K562 (cell line): ENCODE data around the gene GFRA4. TPM values are rescaled to one million over a fixed set of nuclear protein-coding genes. Genes with fewer than 3 reads are reported as not detected.

Experiments used
- ATAC-seq: fragments of 200-7000 bp; cut with Tn5 transposase; 3 replicates; pipeline ENCODE4 v1.9.1; 2020; ENCODE audit warnings: moderate library complexity
- BruUV-seq: library from RNA; stranded (reverse); fragments of 400-500 nt; replicated peaks from 2 replicates; lab custom pipeline; 2021; lab: Mats Ljungman, UMichigan
- CTCF ChIA-PET: fragments of 300-600 bp; formaldehyde crosslinking; extraction: SDS; loops from one replicate; lab custom pipeline; 2021; ENCODE audit warnings: low intra/inter-chr PET ratio; lab: Yijun Ruan, JAX
- POLR2A ChIA-PET: fragments of 300-600, 350-650 bp; sonication (Branson Sonifier 250); formaldehyde crosslinking; extraction: SDS; loops from one replicate; lab custom pipeline; 2021; ENCODE audit warnings: antibody characterized with exemption, inconsistent platforms; lab: Yijun Ruan, JAX
- DNase-seq, 4 experiments: peaks; one replicate each; pipeline versions ENCODE4 v3.0.0 to v3.0.0-alpha.2; 2011 to 2018; ENCODE audit warnings: low spot score in 3 of 4, mixed read lengths in 3 of 4; ENCODE audit errors: extremely low read depth in 1 of 4
- FAIRE-seq: peaks from 2 replicates; lab custom pipeline; 2011; peaks lifted over from hg19 to GRCh38; lab: Jason Lieb, UNC
- H2AFZ ChIP-seq: 2 replicates; pipeline ENCODE4 v1.6.0; 2011; ENCODE audit warnings: low read depth, low read length, control low read depth, inconsistent platforms
- H3K27ac ChIP-seq: fragments of 200-600 bp; 3 replicates; pipeline ENCODE4 v1.8.0; 2011; ENCODE audit warnings: low read depth, mild to moderate bottlenecking, control low read depth, inconsistent platforms, low read length, moderate library complexity, mixed read lengths; ENCODE audit errors: extremely low read depth
- H3K27me3 ChIP-seq, 2 experiments: fragments of 300-600 bp in 1 of 2; 2 replicates in 1 of 2; 3 replicates in 1 of 2; pipeline versions ENCODE4 v1.6.0 to v1.8.0; 2011; ENCODE audit warnings: inconsistent platforms in 2 of 2, low read length in 2 of 2, mild to moderate bottlenecking in 1 of 2, mixed read lengths in 1 of 2, moderate library complexity in 1 of 2; ENCODE audit not compliant: control insufficient read depth in 2 of 2, insufficient read depth in 2 of 2
- H3K36me3 ChIP-seq: fragments of 300-600 bp; 3 replicates; pipeline ENCODE4 v1.8.0; 2011; ENCODE audit warnings: mild to moderate bottlenecking, low read length, inconsistent platforms; ENCODE audit not compliant: control insufficient read depth, insufficient read depth
- H3K4me1 ChIP-seq, 2 experiments: fragments of 200-600 bp in 1 of 2; replicated peaks in 1 of 2; 2 replicates in 1 of 2; 3 replicates in 1 of 2; pipeline versions ENCODE4 v1.5.1 to v1.8.0; 2011; ENCODE audit warnings: inconsistent platforms in 2 of 2, low read length in 2 of 2, mild to moderate bottlenecking in 1 of 2, mixed read lengths in 1 of 2, moderate library complexity in 1 of 2; ENCODE audit not compliant: control insufficient read depth in 2 of 2, insufficient read depth in 2 of 2
- H3K4me2 ChIP-seq: 2 replicates; pipeline ENCODE4 v1.6.1; 2011; ENCODE audit warnings: low read length, control low read depth, inconsistent platforms, mixed read lengths; ENCODE audit not compliant: insufficient read depth
- H3K4me3 ChIP-seq: fragments of 200-600 bp; sonication (generic), shearing (Covaris generic); 2 replicates; pipeline ENCODE4 v1.5.1; 2016; ENCODE audit warnings: control low read depth, inconsistent platforms
- H3K79me2 ChIP-seq: fragments of 200-600 bp; 3 replicates; pipeline ENCODE4 v1.8.0; 2011; ENCODE audit warnings: low read length, inconsistent platforms; ENCODE audit not compliant: control insufficient read depth, insufficient read depth
- H3K9ac ChIP-seq, 2 experiments: 2 replicates each; pipeline versions ENCODE4 v1.6.0 to v1.6.1; 2011; ENCODE audit warnings: low read depth in 2 of 2, low read length in 2 of 2, control low read depth in 1 of 2, inconsistent platforms in 1 of 2, mild to moderate bottlenecking in 1 of 2, mixed read lengths in 1 of 2; ENCODE audit not compliant: insufficient read depth in 1 of 2
- H3K9me1 ChIP-seq: one replicate; pipeline ENCODE4 v1.6.0; 2011; ENCODE audit warnings: inconsistent platforms, mild to moderate bottlenecking, low read length, moderate library complexity; ENCODE audit not compliant: control insufficient read depth, insufficient read depth
- H3K9me3 ChIP-seq: replicated peaks from 2 replicates; pipeline ENCODE4 v1.5.1; 2011; ENCODE audit warnings: low read depth, low read length, inconsistent platforms; ENCODE audit not compliant: control insufficient read depth, insufficient read depth
- H4K20me1 ChIP-seq: replicated peaks from 2 replicates; pipeline ENCODE4 v1.6.1; 2011; ENCODE audit warnings: low read length, inconsistent platforms, mixed read lengths; ENCODE audit not compliant: control insufficient read depth, insufficient read depth
- ADNP ChIP-seq: fragments of 200-800 bp; sonication (Bioruptor generic); IDR thresholded peaks from 2 replicates; pipeline ENCODE4 v1.6.1; 2016; ENCODE audit warnings: missing genetic modification characterization, missing compliant biosample characterization
- CEBPB ChIP-seq: fragments of 450-650 bp; IDR thresholded peaks from 2 replicates; pipeline ENCODE4 v1.6.1; 2016; ENCODE audit warnings: missing genetic modification characterization, missing compliant biosample characterization
- COPS2 ChIP-seq: fragments of 450-650 bp; conservative IDR thresholded peaks from 2 replicates; pipeline ENCODE4 v1.6.1; 2016; ENCODE audit warnings: mild to moderate bottlenecking, moderate library complexity
- CTCFL ChIP-seq: IDR thresholded peaks from 2 replicates; pipeline ENCODE4 v1.6.1; 2011; ENCODE audit warnings: borderline replicate concordance, low read depth, mild to moderate bottlenecking, moderate library complexity, low read length; ENCODE audit not compliant: insufficient read depth, poor library complexity, severe bottlenecking
- ERF ChIP-seq: fragments of 450-650 bp; formaldehyde crosslinking; IDR thresholded peaks from 2 replicates; pipeline ENCODE4 v1.4.0; 2020; ENCODE audit warnings: mild to moderate bottlenecking, mixed read lengths
- HOXB6 ChIP-seq: fragments of 250-450 bp; sonication (Bioruptor Pico); IDR thresholded peaks from 2 replicates; pipeline ENCODE4 v1.5.1; 2022; ENCODE audit warnings: mild to moderate bottlenecking, borderline replicate concordance
- NR0B1 ChIP-seq: fragments of 450-650 bp; IDR thresholded peaks from one replicate; pipeline ENCODE4 v1.6.1; 2018; ENCODE audit warnings: mild to moderate bottlenecking, moderate library complexity; ENCODE audit not compliant: partially characterized antibody
- STAT5A ChIP-seq: IDR thresholded peaks from 2 replicates; pipeline ENCODE4 v1.6.1; 2012; ENCODE audit warnings: low read length, inconsistent platforms, borderline replicate concordance
- ZBTB33 ChIP-seq: sonication (generic); formaldehyde crosslinking; IDR thresholded peaks from 2 replicates; pipeline ENCODE4 v1.8.1; 2023; ENCODE audit warnings: mild to moderate bottlenecking, missing genetic modification reagents
- WGBS: fragments of 100-300 bp; shearing (Covaris generic); methylation state at CpG from one replicate; pipeline ENCODE4 v1.1.6; 2016; ENCODE audit warnings: low coverage, mixed read lengths; ENCODE audit not compliant: insufficient coverage; ENCODE audit errors: missing lambda C conversion rate; 5-methylcytosine and 5-hydroxymethylcytosine counted together
- in situ Hi-C: fragments of 300-500 bp; cut with MboI; formaldehyde crosslinking; loops from 4 replicates; pipeline ENCODE4 v1.15.0; 2018; ENCODE audit warnings: inconsistent platforms, mixed read lengths
- intact Hi-C: fragments of 100-400 bp; cut with micrococcal nuclease; formaldehyde crosslinking; loops from 2 replicates; pipeline ENCODE4 v1.14.2; 2022
- polyA plus RNA-seq, 8 experiments: library from polyadenylated mRNA; depleted of rRNA in 4 of 8; stranded (reverse) in 5 of 8; unstranded in 3 of 8; fragments of >200 nt; fragmentation: Nextera tagmentation in 2 of 8; fragmentation: Illumina TruSeq in 1 of 8; extraction: Ambion mirVana in 2 of 8; extraction: Trizol in 1 of 8; gene quantifications; 2 replicates each; pipeline versions ENCODE4 v1.2.1 to v1.2.3, GENCODE V29; 2011 to 2014; ENCODE audit warnings: inconsistent platforms in 1 of 8, missing spikeins in 1 of 8
- total RNA-seq, 7 experiments: library from RNA; depleted of rRNA in 6 of 7; stranded (reverse); fragments of >200 nt in 6 of 7; fragmentation: Illumina TruSeq in 2 of 7; extraction: Trizol in 2 of 7; gene quantifications; 2 replicates each; pipeline versions ENCODE4 v1.2.1 to v1.2.3, GENCODE V29; 2011 to 2021; ENCODE audit warnings: low replicate concordance in 1 of 7

Gene GFRA4
- total and polyA plus RNA-seq, 9 of the 15 experiments (the other 6 are each of a cell fraction or from before 2014, with no cell fraction given) = not detected

GRCh38 chr20:3706774-3707507, 43.7 kb upstream of the GFRA4 start (continued):
- no peak for TF ChIP-seq ZBTB33 (CRISPR knock-in tag)
- TF ChIP-seq ERF (CRISPR knock-in tag) = no peak
- TF ChIP-seq HOXB6 (CRISPR knock-in tag) = no peak
- TF ChIP-seq CEBPB (tag) = no peak
- TF ChIP-seq, all 486 proteins: peak for 0

GRCh38 chr20:3705970-3706739, 43.0 kb upstream of the GFRA4 start:
- DNase-seq (no peak), FAIRE-seq (no peak), ATAC-seq (no peak)
- H3K4me1 ChIP-seq = peaks cover 0 to 22% of the 10 kb centered on the region in 2 experiments; a peak in 2 of 5 replicates
- intact Hi-C loops = no loop called here
- POLR2A ChIA-PET = no interaction called here
- no peak overlapping the region for H3K4me3 ChIP-seq
- peaks cover 0 to 25% of the 10 kb centered on the region in 2 experiments; a peak in 3 of 5 replicates for H3K27me3 ChIP-seq
- H3K27ac ChIP-seq = no peak overlapping the region
- in situ Hi-C loops = no loop called here
- no peak overlapping the region; a peak in 1 of 4 replicates for H3K9ac ChIP-seq
- H3K36me3 ChIP-seq = no peaks in the 10 kb centered on the region
- no peak overlapping the region for H3K4me2 ChIP-seq
- no peak for TF ChIP-seq CTCFL
- TF ChIP-seq NR0B1 = no peak
- TF ChIP-seq COPS2 = no peak
- no peak for TF ChIP-seq ADNP (tag)
- no peak for TF ChIP-seq STAT5A
- 31% methylated on average over 15 of the region's 31 CpGs for WGBS
- H3K79me2 ChIP-seq = no peaks in the 10 kb centered on the region
- H2AFZ ChIP-seq = no peak overlapping the region
- no peaks in the 10 kb centered on the region for H4K20me1 ChIP-seq
- no peaks in the 10 kb centered on the region for H3K9me3 ChIP-seq
- CTCF ChIA-PET = interaction anchor here (0.6 kb wide), 1 partner anchor 27 kb away, joined by 3 read pairs; no protein-coding TSS in a partner anchor
- no peaks in the 10 kb centered on the region for H3K9me1 ChIP-seq
- no TSS peak for BruUV-seq
